SK-N-MC (cell line): ENCODE data around the gene RCC2.

Experiments used
- DNase-seq: peaks from one replicate; pipeline ENCODE4 v3.0.0-alpha.2; 2011; ENCODE audit warnings: low read depth, low spot score
- H3K27ac ChIP-seq: fragments of 200-600 bp; sonication (generic); 2 replicates; pipeline ENCODE4 v1.5.1; 2016; ENCODE audit warnings: mixed run types
- H3K36me3 ChIP-seq: fragments of 200-600 bp; sonication (generic); 2 replicates; pipeline ENCODE4 v1.6.1; 2017; ENCODE audit warnings: antibody characterized with exemption, low read length, mixed read lengths; ENCODE audit not compliant: insufficient read depth
- H3K4me3 ChIP-seq: fragments of 200-600 bp; sonication (generic); 2 replicates; pipeline ENCODE4 v1.5.1; 2016
- H3K9ac ChIP-seq: fragments of 200-600 bp; sonication (generic); 2 replicates; pipeline ENCODE4 v1.8.0; 2017; ENCODE audit warnings: mixed run types, mixed read lengths; ENCODE audit not compliant: insufficient read length
- H3K9me3 ChIP-seq: fragments of 200-600 bp; sonication (generic); 2 replicates; pipeline ENCODE4 v1.6.1; 2017; ENCODE audit warnings: low read depth, mild to moderate bottlenecking, antibody characterized with exemption, low read length, moderate library complexity, mixed read lengths
- EZH2 ChIP-seq: fragments of 200-600 bp; sonication (generic); IDR thresholded peaks from one replicate; pipeline ENCODE4 v1.6.1; 2017; ENCODE audit warnings: antibody characterized with exemption
- FOXP2 ChIP-seq: optimal IDR thresholded peaks from 2 replicates; pipeline ENCODE3; 2011; ENCODE audit warnings: mild to moderate bottlenecking, moderate library complexity; ENCODE audit not compliant: insufficient read depth; ENCODE audit errors: extremely low read length, control extremely low read depth
- POLR2AphosphoS5 ChIP-seq: IDR thresholded peaks from 2 replicates; pipeline ENCODE4 v1.6.1; 2012; ENCODE audit warnings: mild to moderate bottlenecking, low read depth, low read length, borderline replicate concordance

RCC2 gene

GRCh38 chr1:17440074-17440826, 773 bp upstream of the RCC2 start:
- DNase-seq: no peak
- peaks cover 21% of the 10 kb centered on the region for H3K36me3 ChIP-seq
- peak overlapping the region; percentile 81 for H3K4me3 ChIP-seq
- H3K9ac ChIP-seq: peak overlapping the region; percentile 90
- peak overlapping the region; percentile 97 for H3K27ac ChIP-seq
- H3K9me3 ChIP-seq: no peaks in the 10 kb centered on the region
- no peak for TF ChIP-seq FOXP2
- no peak for TF ChIP-seq POLR2AphosphoS5
- TF ChIP-seq EZH2: no peak

GRCh38 chr1:17438318-17439249, 893 bp downstream of the RCC2 start:
- peak overlapping the region; percentile 100 for H3K27ac ChIP-seq
- no peak for DNase-seq
- peak overlapping the region; percentile 99 for H3K4me3 ChIP-seq
- H3K9ac ChIP-seq: peak overlapping the region; percentile 100
- H3K36me3 ChIP-seq: peaks cover 38% of the 10 kb centered on the region
- TF ChIP-seq POLR2AphosphoS5 (peak; percentile 60), EZH2 (no peak)
- H3K9me3 ChIP-seq: no peaks in the 10 kb centered on the region

- Histone ChIP-seq H3K9ac (peak overlapping the region; percentile 100), H3K27ac (peak overlapping the region; percentile 100), H3K9me3 (no peaks in the 10 kb centered on the region), H3K4me3 (peak overlapping the region; percentile 99), H3K36me3 (peaks cover 46% of the 10 kb centered on the region)
- TF ChIP-seq POLR2AphosphoS5: no peak
- no peak for TF ChIP-seq EZH2
- DNase-seq: no peak
Observed at GRCh38 chr1:17437580-17438317, 1.7 kb downstream of the RCC2 start.

GRCh38 chr1:17437260-17437579, 2.3 kb downstream of the RCC2 start:
- H3K27ac ChIP-seq: peak overlapping the region; percentile 34

GRCh38 chr1:17436380-17437174, 2.9 kb downstream of the RCC2 start:
- peak overlapping the region; percentile 85 for H3K9ac ChIP-seq
- TF ChIP-seq POLR2AphosphoS5: no peak
- no peak for TF ChIP-seq EZH2
- H3K4me3 ChIP-seq: peak overlapping the region; percentile 99
- H3K36me3 ChIP-seq: peaks cover 57% of the 10 kb centered on the region
- no peak for DNase-seq
- H3K9me3 ChIP-seq: no peaks in the 10 kb centered on the region
- H3K27ac ChIP-seq: peak overlapping the region; percentile 34

More at GRCh38 chr1:17437260-17437579, 2.3 kb downstream of the RCC2 start:
- no peak for DNase-seq
- no peaks in the 10 kb centered on the region for H3K9me3 ChIP-seq
- H3K9ac ChIP-seq: peak overlapping the region; percentile 85
- H3K36me3 ChIP-seq: peaks cover 52% of the 10 kb centered on the region
- peak overlapping the region; percentile 99 for H3K4me3 ChIP-seq
- TF ChIP-seq EZH2: no peak
- no peak for TF ChIP-seq FOXP2
- no peak for TF ChIP-seq POLR2AphosphoS5

GRCh38 chr1:17434601-17435000, 4.9 kb downstream of the RCC2 start:
- DNase-seq: no peak
- H3K27ac ChIP-seq: no peak overlapping the region

GRCh38 chr1:17434016-17434415, 5.5 kb downstream of the RCC2 start:
- H3K4me3 ChIP-seq: no peak overlapping the region
- no peak for DNase-seq
- no peaks in the 10 kb centered on the region for H3K9me3 ChIP-seq
- H3K36me3 ChIP-seq: peaks cover 77% of the 10 kb centered on the region
- no peak overlapping the region for H3K27ac ChIP-seq
- no peak overlapping the region for H3K9ac ChIP-seq
- TF ChIP-seq FOXP2 (no peak), POLR2AphosphoS5 (no peak), EZH2 (no peak)

More at GRCh38 chr1:17434601-17435000, 4.9 kb downstream of the RCC2 start:
- no peaks in the 10 kb centered on the region for H3K9me3 ChIP-seq
- no peak overlapping the region for H3K4me3 ChIP-seq
- peaks cover 71% of the 10 kb centered on the region for H3K36me3 ChIP-seq
- no peak for TF ChIP-seq POLR2AphosphoS5
- no peak for TF ChIP-seq EZH2
- TF ChIP-seq FOXP2: no peak
- H3K9ac ChIP-seq: no peak overlapping the region
